Measurements from ENCODE around the gene DPEP1. TPM values are rescaled to one million over a fixed set of nuclear protein-coding genes. Genes with fewer than 3 reads are reported as not detected.

Gene DPEP1
- total RNA-seq, 1 experiment from 2014 or later: 1.1 TPM

DNA sequence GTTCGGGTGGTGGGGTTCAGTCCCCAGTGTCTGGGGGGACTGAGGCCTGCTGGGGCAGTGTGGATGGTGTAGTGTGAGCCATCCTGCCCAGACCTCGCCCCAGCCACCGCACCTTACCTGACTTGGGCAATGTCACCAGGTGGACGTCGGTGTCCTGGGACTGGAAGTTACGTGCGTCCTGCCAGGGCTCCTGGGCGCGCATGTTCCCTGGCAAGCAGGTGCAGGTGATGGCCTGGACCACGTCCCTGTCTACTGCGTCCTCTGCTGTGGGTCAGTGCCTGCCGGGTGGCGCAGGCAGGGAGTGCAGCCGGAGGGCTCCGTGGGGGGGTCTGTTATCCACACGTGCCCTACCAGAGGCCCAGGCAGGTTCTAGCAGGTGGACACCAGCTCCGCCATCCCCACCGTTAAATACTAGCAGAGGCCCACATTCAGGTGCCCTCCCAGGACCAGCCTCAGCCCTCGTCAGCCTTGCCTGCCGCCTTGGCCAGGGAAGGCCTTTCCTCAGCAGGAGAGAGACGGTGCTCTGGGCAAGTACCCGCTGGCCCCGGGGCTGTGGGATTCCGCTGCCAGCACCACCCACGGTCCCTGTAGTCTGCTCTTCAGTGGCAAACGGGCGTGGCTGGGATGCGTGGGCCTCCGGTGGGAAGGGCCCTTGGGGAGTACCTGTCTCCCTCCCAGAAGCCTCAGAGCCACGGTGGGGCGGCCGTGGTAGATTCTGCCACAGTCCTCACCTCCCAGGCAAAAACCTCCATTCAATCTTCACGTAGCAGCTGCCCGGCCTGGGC lies 8.1 kb upstream of the DPEP1 start:
- H4K20me1 ChIP-seq (ENCODE audit: control insufficient read depth, insufficient read depth, insufficient read length): no peaks in the 10 kb centered on the region
- no peak overlapping the region for H3K14ac ChIP-seq (ENCODE audit: insufficient read depth, low read length)
- H2BK5ac ChIP-seq (ENCODE audit: insufficient read length, low read length): no peak overlapping the region
- no peak overlapping the region for H2AK5ac ChIP-seq (ENCODE audit: insufficient read length, low read length)
- no peak overlapping the region for H3K18ac ChIP-seq (ENCODE audit: insufficient read length, low read depth, low read length)
- no CpG with 5 or more reads among the region's 34 CpGs for WGBS (ENCODE audit: extremely low coverage, insufficient read length, low lambda C conversion rate)
- TF ChIP-seq, protein P1, sequence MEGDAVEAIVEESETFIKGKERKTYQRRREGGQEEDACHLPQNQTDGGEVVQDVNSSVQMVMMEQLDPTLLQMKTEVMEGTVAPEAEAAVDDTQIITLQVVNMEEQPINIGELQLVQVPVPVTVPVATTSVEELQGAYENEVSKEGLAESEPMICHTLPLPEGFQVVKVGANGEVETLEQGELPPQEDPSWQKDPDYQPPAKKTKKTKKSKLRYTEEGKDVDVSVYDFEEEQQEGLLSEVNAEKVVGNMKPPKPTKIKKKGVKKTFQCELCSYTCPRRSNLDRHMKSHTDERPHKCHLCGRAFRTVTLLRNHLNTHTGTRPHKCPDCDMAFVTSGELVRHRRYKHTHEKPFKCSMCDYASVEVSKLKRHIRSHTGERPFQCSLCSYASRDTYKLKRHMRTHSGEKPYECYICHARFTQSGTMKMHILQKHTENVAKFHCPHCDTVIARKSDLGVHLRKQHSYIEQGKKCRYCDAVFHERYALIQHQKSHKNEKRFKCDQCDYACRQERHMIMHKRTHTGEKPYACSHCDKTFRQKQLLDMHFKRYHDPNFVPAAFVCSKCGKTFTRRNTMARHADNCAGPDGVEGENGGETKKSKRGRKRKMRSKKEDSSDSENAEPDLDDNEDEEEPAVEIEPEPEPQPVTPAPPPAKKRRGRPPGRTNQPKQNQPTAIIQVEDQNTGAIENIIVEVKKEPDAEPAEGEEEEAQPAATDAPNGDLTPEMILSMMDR (conservative IDR thresholded peaks at IDR 0.05): no peak
- no peak overlapping the region for H2BK20ac ChIP-seq (ENCODE audit: low read depth, low read length, poor library complexity, severe bottlenecking)
- Mint-ChIP-seq H3K4me3 (no peak overlapping the region), H3K27me3 (ENCODE audit: low read depth) (peaks cover 7% of the 10 kb centered on the region), H3K4me1 (peaks cover 5 to 8% of the 10 kb centered on the region in 2 experiments), H3K27ac (no peak overlapping the region; a peak in 1 of 7 replicates), H3K36me3 (ENCODE audit: insufficient read depth in 1 of 3, low read depth in 3 of 3) (no peaks in the 10 kb centered on the region), H3K9me3 (no peaks in the 10 kb centered on the region)
- no peak overlapping the region for H4K5ac ChIP-seq (ENCODE audit: insufficient read length, low read depth, low read length)
- no peak overlapping the region for H3K56ac ChIP-seq (ENCODE audit: insufficient read length, low read depth, low read length)
- H2BK120ac ChIP-seq (ENCODE audit: low read depth, low read length, poor library complexity, severe bottlenecking): no peak overlapping the region
- H3K9ac ChIP-seq (ENCODE audit: extremely low read depth, insufficient read length, low read length): no peak overlapping the region
- no peak for DNase-seq
- no peak overlapping the region for H4K91ac ChIP-seq (ENCODE audit: insufficient read length, low read depth, low read length)
- H3K79me2 ChIP-seq (ENCODE audit: insufficient read depth, low read length): no peaks in the 10 kb centered on the region
- no peaks in the 10 kb centered on the region for H3K79me1 ChIP-seq (ENCODE audit: insufficient read depth, low read depth, low read length, poor library complexity, severe bottlenecking)
- H3T11ph ChIP-seq (ENCODE audit: low read length): no peak overlapping the region
- H3K27me3 ChIP-seq (ENCODE audit: insufficient read depth, low read length): no peaks in the 10 kb centered on the region
- no peak overlapping the region for H3K4ac ChIP-seq (ENCODE audit: low read depth, low read length)
- no peak overlapping the region for H4K8ac ChIP-seq (replicated peaks; ENCODE audit: insufficient read length, low read depth, low read length)
- no peak overlapping the region for H2BK15ac ChIP-seq (ENCODE audit: low read depth, low read length)
- no peak overlapping the region for H2BK12ac ChIP-seq (ENCODE audit: insufficient read length, low read depth, low read length)
- no peak overlapping the region for H2AFZ ChIP-seq (ENCODE audit: low read length)
- peaks cover 2% of the 10 kb centered on the region for H3K23me2 ChIP-seq (ENCODE audit: insufficient read length, low read depth, low read length, poor library complexity, severe bottlenecking)
- H3K4me1 ChIP-seq (ENCODE audit: insufficient read depth, low read length): no peaks in the 10 kb centered on the region; the same call in 1 of the 2 replicates
- H3K23ac ChIP-seq (ENCODE audit: insufficient read length, low read depth, low read length): no peak overlapping the region
- no peak overlapping the region for H3K4me2 ChIP-seq (ENCODE audit: insufficient read depth, insufficient read length, low read length)
- H3K9me3 ChIP-seq (ENCODE audit: control insufficient read depth, low read depth, low read length): no peaks in the 10 kb centered on the region
- no peak overlapping the region for H3K27ac ChIP-seq (ENCODE audit: insufficient read length, low read depth, low read length)

Data from H9 (cell line).